GM21390 (cell line): Measurements from ENCODE around the gene FRZB.

Experiments
- ATAC-seq: cut with Tn5 transposase; IDR thresholded peaks from one replicate; pipeline ENCODE4 v1.9.1; 2021; ENCODE audit not compliant: unreplicated experiment

Gene FRZB

DNA sequence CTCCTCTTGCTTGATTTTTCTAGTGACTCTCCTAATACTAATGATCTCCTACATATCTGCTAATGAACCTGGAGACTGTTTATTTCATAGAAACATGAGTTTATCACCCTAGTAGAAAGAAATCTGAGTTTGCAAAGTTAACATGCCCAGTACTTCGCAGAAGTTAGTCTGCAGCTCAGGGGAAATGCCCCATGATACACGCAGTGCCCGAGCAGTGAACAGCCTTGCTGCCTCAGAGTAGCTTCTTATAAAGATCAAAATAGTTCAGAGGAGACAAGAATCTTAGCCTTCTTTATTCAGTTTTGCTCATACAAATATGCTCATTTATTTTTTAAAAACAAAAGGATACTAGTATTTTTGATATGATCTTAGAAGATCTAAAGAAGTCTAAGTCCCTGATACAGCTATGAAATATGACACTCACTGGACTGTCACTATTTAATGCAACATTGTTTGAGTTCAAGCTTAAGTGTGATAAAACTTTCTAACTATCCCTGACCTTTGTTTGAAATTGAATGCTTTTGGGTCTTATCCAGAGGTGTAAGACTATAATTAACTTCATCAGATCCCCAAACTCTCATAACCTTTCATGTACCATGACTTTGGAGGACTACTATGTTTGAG lies 20.5 kb downstream of the FRZB start:
- no peak for ATAC-seq

DNA sequence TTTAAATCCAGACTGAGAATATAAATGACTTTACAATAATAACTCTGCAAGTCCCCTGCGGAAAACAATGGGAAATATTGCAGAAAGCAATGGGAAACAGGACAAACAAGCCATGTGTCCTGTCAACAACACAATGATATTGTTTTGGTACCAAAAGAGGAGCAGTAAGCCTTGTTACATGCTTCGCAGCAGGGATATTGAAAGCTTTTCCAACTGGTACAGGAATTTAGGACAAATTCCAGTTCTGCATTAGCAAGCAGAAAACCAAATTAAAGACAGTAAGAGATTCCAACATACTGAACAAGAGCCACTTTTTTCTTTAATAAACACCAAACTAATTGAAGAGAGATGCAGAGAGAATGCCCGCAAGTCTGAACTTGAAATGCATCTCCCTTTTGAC lies 30.0 kb downstream of the FRZB start:
- ATAC-seq: no peak

DNA sequence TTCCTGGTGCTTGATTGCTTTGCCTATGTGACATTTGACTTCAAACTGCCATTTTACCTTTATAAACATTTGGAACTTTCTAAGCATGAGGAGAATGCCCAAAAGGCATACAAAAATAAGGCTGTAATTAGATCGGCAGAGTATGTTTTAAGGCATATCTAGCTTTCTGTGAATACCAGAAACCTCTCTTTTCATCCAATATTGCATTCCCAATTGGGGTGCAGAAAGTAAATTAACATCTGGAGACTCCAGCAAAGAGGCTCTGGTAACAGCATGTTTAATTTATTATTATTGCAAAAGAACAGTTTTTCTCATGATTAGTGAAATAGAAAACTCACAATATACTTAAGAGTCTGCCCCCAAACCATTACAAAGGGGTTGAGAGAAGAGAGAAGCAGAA lies 32.1 kb downstream of the FRZB start:
- ATAC-seq: no peak

DNA sequence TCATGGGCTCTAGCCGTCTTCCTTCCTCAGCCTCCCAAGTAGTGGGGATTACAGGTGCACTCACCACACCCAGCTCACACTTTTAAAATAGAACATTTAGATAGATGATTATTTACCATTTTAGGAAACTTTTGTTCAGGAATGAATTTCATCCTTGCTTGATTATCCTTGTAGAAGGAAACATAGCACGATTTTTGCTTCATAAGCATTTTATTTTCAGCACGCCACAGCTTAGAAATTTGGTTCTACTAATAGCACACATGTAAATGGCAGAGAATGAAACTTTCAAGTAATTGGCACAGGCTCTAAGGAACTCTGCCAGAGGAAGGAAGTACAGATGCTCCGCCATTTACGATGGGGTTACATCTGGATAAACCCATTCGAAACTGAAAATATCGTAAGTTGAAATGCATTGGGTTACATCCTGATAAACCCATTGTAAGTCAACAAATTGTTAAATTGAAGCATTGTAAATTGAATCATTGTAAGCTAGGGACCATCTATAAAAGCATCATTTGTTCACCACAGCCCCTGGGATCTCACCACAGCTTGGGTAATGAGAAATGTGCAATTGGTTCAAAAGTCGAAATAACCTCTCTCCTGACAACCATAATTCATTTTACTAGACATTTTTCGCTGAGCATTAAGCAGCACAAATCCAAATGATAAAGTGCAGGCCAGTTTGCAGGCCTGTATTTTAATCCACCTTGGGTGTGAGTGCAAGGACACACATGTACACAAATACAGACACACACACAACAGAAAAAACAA lies 33.2 kb downstream of the FRZB start:
- ATAC-seq: no peak

- ATAC-seq: no peak
Observed at GRCh38 chr2:182831921-182832320, 34.5 kb downstream of the FRZB start.

GRCh38 chr2:182831101-182831500 lies 35.3 kb downstream of the FRZB start:
- ATAC-seq: no peak

- ATAC-seq: no peak
Observed at GRCh38 chr2:182827182-182827879, 39.1 kb downstream of the FRZB start.

GRCh38 chr2:182826496-182826895 lies 39.9 kb downstream of the FRZB start:
- ATAC-seq: no peak

DNA sequence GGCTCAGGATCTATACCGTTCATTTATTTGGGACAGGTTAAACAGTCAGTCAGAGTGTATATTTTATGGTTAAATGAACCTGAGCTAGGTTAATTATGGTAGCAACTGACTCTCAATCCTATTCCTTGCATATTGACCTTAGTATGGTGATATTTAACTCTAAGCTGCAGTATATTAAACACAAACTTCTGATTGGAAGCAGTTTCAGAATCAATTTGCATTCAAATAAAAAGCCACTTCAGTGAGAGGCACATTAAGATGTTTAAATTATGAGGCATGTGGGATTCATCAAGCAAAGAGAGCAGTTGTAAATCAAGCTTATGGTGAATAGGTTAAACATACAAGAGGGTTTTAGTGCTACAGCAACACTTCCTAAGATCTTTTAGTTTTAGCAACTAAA lies 40.4 kb downstream of the FRZB start:
- no peak for ATAC-seq

GRCh38 chr2:182824767-182825158 lies 41.7 kb downstream of the FRZB start:
- ATAC-seq: no peak

- no peak for ATAC-seq
Observed at GRCh38 chr2:182824056-182824766, 42.2 kb downstream of the FRZB start.

- no peak for ATAC-seq
Observed at GRCh38 chr2:182822733-182823132, 43.7 kb downstream of the FRZB start.

GRCh38 chr2:182821182-182821581 lies 45.3 kb downstream of the FRZB start:
- no peak for ATAC-seq

DNA sequence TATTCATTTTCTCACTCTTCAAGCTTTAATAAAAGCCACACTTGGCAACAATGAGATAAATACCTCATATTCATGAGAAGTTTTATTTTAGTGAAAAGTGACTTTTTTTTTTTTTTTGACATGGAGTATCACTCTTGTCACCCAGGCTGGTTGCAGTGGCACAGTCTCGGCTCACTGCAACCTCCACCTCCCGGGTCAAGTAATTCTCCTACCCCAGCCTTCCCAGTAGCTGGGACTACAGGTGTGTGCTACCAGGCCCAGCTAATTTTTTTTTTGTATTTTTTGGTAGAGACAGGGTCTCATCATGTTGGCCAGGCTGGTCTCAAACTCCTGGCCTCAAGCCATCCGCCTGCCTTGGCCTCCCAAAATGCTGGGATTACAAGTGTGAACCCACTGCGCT lies 47.0 kb downstream of the FRZB start:
- ATAC-seq: no peak

DNA sequence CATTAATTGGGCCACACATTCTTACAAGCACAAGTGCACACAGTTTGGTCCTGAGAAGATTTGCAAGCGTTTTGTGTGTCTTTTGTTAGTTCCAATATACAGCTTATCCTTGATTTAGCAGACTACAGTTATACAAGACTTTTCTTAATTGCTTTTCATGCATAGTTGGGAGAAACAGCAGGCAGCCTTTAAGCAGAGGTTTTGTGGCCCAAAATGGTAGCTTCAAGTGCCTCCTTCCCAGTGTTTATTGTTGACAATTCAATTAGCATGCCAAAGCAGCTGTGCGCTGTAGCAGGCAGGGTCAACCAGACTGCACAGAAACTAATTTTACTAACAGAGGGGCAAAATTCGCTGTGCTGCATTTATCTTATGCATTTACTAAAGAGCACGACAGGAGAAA lies 47.5 kb downstream of the FRZB start:
- no peak for ATAC-seq

GRCh38 chr2:182818501-182818900 lies 47.9 kb downstream of the FRZB start:
- ATAC-seq: no peak

DNA sequence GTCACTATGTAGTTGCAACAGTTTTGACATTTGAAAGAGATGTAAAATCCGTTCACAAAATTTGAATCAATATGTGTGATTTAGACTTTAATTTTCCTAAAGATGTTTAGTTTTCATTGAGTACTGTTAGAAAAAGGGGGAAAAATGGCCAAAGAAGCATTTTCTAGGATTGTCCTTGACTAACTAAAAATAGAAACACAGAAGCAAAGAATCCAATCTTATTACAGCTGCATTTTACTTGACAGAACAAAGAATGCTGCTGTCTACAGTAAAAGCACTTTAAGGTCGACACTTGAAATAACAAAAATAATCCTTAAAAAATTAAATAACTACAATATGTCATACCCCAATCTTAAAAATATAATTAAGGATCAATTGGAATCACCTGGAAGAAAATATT lies 48.9 kb downstream of the FRZB start:
- ATAC-seq: no peak

- ATAC-seq: no peak
Observed at GRCh38 chr2:182816866-182817265, 49.6 kb downstream of the FRZB start.

GRCh38 chr2:182814804-182815203 lies 51.6 kb downstream of the FRZB start:
- ATAC-seq: no peak

- ATAC-seq: no peak
Observed at GRCh38 chr2:182814380-182814779, 52.1 kb downstream of the FRZB start.

DNA sequence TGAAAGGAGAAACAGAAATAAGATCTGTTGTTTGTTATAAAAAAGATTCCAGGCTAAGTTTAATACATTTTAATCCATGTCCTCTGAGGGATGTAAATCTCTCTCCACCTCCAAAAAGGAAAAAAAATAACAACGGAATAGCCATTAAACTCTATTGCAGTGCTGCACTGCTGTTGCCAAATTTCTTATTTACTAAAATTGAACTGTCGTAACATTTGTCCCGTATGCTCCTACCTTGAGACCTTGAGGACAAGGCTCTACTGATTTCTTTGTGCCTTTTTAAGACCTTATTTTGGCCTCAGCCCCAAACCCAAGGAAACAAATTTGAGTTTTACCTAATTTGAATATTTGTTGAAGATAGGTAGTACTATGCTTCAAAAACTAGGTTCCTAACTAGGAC lies 56.4 kb downstream of the FRZB start:
- no peak for ATAC-seq

DNA sequence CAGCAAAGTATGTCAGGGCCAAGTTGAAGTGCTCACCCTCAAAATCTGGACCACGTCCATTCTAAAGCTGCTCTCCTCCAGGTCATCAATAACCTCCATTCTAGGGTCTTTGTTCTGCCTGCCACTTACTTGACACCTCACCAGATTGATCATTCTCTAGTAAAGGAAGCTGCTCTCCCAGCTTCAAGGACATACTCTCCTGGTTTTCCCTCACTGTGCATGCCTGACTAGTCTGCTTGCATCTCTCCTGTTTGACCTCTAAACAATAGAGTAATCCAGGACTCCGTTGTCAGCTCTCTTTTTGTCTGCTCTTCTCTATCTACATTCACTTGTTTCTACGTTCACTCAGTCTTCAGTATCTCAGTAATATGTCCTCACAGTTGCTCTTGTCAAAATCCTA lies 59.1 kb downstream of the FRZB start:
- ATAC-seq: no peak
